BE2C (cell line): ENCODE measurements around the gene ZNF580.

Experiments
- DNase-seq: peaks from one replicate; pipeline ENCODE4 v3.0.0-alpha.2; 2020
- H3K27me3 ChIP-seq: fragments of 250-450 bp; sonication (Bioruptor Pico); 2 replicates; pipeline ENCODE4 v1.5.1; 2020; ENCODE audit warnings: mild to moderate bottlenecking
- H3K36me3 ChIP-seq: fragments of 250-450 bp; sonication (Bioruptor Pico); 2 replicates; pipeline ENCODE4 v1.5.1; 2020; ENCODE audit warnings: mild to moderate bottlenecking
- H3K4me1 ChIP-seq: fragments of 250-450 bp; sonication (Bioruptor Pico); 2 replicates; pipeline ENCODE4 v1.5.1; 2020
- H3K4me3 ChIP-seq: 2 replicates; pipeline ENCODE4 v1.5.1; 2011; ENCODE audit warnings: low read depth, low read length
- H3K9me3 ChIP-seq: fragments of 250-450 bp; sonication (Bioruptor Pico); 2 replicates; pipeline ENCODE4 v1.5.1; 2020
- CTCF ChIP-seq: IDR thresholded peaks from 2 replicates; pipeline ENCODE4 v1.5.1; 2012; ENCODE audit warnings: mild to moderate bottlenecking, low read depth, low read length

The ZNF580 gene

GRCh38 chr19:55644842-55645511, 4.2 kb downstream of the ZNF580 start:
- peaks cover 9% of the 10 kb centered on the region for H3K4me1 ChIP-seq

DNA sequence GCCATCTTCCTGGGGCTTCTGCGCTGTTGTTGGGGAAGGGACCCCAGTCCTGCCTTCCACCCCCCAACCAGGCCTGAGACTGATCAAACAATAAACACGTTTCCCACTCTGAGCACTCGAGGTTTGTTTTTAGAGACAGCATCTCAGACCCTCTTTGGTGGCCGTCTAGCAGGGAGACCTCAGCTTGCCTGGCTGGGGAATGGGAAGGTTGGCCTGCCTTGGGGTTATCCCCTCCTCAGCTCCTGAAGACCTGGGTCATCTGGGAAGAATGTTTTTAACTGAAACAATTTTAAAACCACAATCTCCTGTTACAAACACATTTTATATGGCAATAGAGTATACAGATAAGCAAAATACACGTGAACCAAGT, 4.7 kb downstream of the ZNF580 start:
- H3K27me3 ChIP-seq: no peaks in the 10 kb centered on the region
- TF ChIP-seq CTCF: no peak
- no peaks in the 10 kb centered on the region for H3K9me3 ChIP-seq
- H3K4me1 ChIP-seq: peaks cover 4% of the 10 kb centered on the region
- no peak for DNase-seq
- peaks cover 17% of the 10 kb centered on the region for H3K36me3 ChIP-seq
- H3K4me3 ChIP-seq: no peak overlapping the region

More at GRCh38 chr19:55644842-55645511, 4.2 kb downstream of the ZNF580 start:
- no peak for DNase-seq
- H3K27me3 ChIP-seq: no peaks in the 10 kb centered on the region
- TF ChIP-seq CTCF: no peak
- H3K4me3 ChIP-seq: peak overlapping the region; percentile 90
- no peaks in the 10 kb centered on the region for H3K9me3 ChIP-seq
- H3K36me3 ChIP-seq: peaks cover 17% of the 10 kb centered on the region

GRCh38 chr19:55646889-55647731, 6.3 kb downstream of the ZNF580 start:
- Histone ChIP-seq H3K27me3 (no peaks in the 10 kb centered on the region), H3K36me3 (peaks cover 17% of the 10 kb centered on the region), H3K4me1 (peaks cover 4% of the 10 kb centered on the region), H3K9me3 (no peaks in the 10 kb centered on the region), H3K4me3 (peak overlapping the region; percentile 77)
- no peak for DNase-seq
- TF ChIP-seq CTCF: no peak

DNA sequence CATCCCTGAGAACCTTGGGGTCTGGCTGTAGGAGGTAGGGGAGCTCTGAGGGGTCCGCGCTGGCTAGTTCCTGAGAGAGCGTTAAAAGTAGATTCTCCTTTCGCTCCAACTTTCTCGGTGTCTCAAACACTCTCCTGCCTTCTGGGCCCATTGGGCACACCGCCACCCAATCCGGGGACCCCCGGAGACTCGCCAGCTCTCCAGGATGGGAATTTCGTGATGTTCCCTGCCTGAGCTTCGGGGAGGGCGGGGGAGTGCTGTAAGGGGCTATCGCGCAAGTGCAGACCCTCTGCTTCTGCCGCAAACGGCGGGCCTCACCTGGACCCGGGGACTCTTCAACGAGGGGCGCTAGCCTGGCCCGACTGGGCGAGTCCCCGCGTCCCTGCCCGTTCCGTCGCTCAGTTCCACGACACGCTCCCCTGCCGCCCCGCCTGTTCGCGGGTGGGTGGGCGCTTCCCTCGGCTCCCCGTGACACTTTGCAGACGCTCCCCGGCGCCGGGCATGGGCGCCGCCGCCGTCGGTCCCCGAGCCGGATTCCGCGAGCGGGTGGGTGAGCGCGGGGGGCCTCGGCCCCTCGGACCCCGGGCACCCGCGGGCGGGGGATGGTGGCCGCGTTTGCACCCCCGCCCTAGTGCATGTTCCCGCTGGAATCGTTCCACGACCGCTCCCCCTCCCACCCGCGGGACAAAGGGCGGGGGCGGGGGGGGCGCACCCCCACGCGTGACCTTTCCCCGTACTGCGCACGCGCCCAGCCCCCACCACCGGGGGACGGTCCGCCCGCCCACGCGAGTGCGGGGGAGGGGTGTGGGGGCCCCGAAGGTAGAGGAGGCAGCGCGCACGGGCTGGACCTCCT, 7.2 kb downstream of the ZNF580 start, which contains the start of gene CCDC106:
CCDC106 (plus strand) TSS at position 481 of the 853 bp plus-strand sequence. CDS start 835 bp downstream, outside the sequence.
- DNase-seq: peak; percentile 75
- peaks cover 17% of the 10 kb centered on the region for H3K36me3 ChIP-seq
- H3K27me3 ChIP-seq: no peaks in the 10 kb centered on the region
- TF ChIP-seq CTCF: no peak
- H3K4me1 ChIP-seq: peaks cover 4% of the 10 kb centered on the region
- H3K9me3 ChIP-seq: no peaks in the 10 kb centered on the region
- peak within 1 kb of the TSS; percentile 77 for H3K4me3 ChIP-seq

- TF ChIP-seq CTCF: no peak
- Histone ChIP-seq H3K9me3 (no peaks in the 10 kb centered on the region), H3K36me3 (peaks cover 17% of the 10 kb centered on the region), H3K4me3 (peak overlapping the region; percentile 77), H3K4me1 (peaks cover 4% of the 10 kb centered on the region), H3K27me3 (no peaks in the 10 kb centered on the region)
- DNase-seq: no peak
Measured at GRCh38 chr19:55648585-55649267, 7.9 kb downstream of the ZNF580 start.
